Urinary bladder (tissue), 4 donors: ENCODE measurements around the gene FGF1. TPM values are rescaled to one million over a fixed set of nuclear protein-coding genes. Genes with fewer than 3 reads are reported as not detected.

Experiments used
- DNase-seq: peaks from one replicate; pipeline ENCODE4 v3.0.0-alpha.2; 2015; ENCODE audit errors: extremely low spot score
- H3K27ac ChIP-seq: one replicate; pipeline ENCODE4 v1.5.1; 2013; ENCODE audit warnings: low read depth, mild to moderate bottlenecking, moderate library complexity
- H3K36me3 ChIP-seq: one replicate; pipeline ENCODE4 v1.6.1; 2013; ENCODE audit warnings: mild to moderate bottlenecking, moderate library complexity; ENCODE audit not compliant: insufficient read depth
- H3K4me1 ChIP-seq: one replicate; pipeline ENCODE4 v1.6.1; 2013; ENCODE audit warnings: mild to moderate bottlenecking, moderate library complexity; ENCODE audit not compliant: insufficient read depth
- H3K4me3 ChIP-seq: one replicate; pipeline ENCODE4 v1.5.1; 2013; ENCODE audit warnings: low read depth, low read length
- WGBS: extraction: QIAGEN DNeasy Blood & Tissue Kit; methylation state at CpG from one replicate; pipeline ENCODE4 v1.1.7; 2013; 5-methylcytosine and 5-hydroxymethylcytosine counted together
- polyA plus RNA-seq: library from polyadenylated mRNA; stranded (reverse); fragments of 200-250 nt; gene quantifications from one replicate; pipeline ENCODE4 v1.2.3, GENCODE V29; 2013
- total RNA-seq: library from RNA; depleted of rRNA; stranded (reverse); fragments of >200 nt; gene quantifications from one replicate; pipeline ENCODE4 v1.2.3, GENCODE V29; 2014
- donor health status: healthy with polysubstance abuse.
- donor health status: healthy.

Gene FGF1
- total and polyA plus RNA-seq, 2 donors, result 0.58 to 5.1 TPM

DNA sequence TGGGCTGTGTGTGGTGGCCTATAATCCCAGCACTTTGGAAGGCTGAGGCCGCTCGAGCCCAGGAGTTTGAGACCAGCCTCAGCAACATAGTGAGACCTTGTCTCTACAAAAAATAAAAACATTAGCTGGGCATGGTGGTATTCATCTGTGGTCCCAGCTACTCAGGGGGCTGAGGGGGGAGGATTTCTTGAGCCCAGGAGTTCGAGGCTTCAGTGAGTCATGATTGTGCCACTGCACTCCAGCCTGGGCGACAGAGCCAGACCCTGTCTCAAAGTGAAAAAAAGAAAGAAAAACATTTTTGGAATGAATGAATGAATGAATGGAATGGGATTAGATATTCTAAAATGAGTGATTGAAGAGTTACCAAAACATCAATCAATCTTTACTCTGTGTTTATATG lies 85.8 kb downstream of the FGF1 start:
- WGBS, result 81% methylated on average over 4 of the region's 4 CpGs
- Histone ChIP-seq H3K4me3 (no peak overlapping the region), H3K4me1 (no peaks in the 10 kb centered on the region), H3K36me3 (no peaks in the 10 kb centered on the region), H3K27ac (no peak overlapping the region)
- no peak for DNase-seq

GRCh38 chr5:142598338-142598700 lies 87.6 kb downstream of the FGF1 start:
- DNase-seq, result no peak
- Histone ChIP-seq H3K4me3 (no peak overlapping the region), H3K36me3 (no peaks in the 10 kb centered on the region), H3K4me1 (no peaks in the 10 kb centered on the region), H3K27ac (no peak overlapping the region)

GRCh38 chr5:142597546-142598337 lies 88.1 kb downstream of the FGF1 start:
- no peak for DNase-seq
- Histone ChIP-seq H3K36me3 (no peaks in the 10 kb centered on the region), H3K4me1 (no peaks in the 10 kb centered on the region), H3K27ac (no peak overlapping the region), H3K4me3 (no peak overlapping the region)
- WGBS, result 73% methylated on average over 6 of the region's 6 CpGs

- DNase-seq, result no peak
- WGBS, result 95% methylated on average over 3 of the region's 3 CpGs
- Histone ChIP-seq H3K27ac (no peak overlapping the region), H3K4me3 (no peak overlapping the region), H3K4me1 (no peaks in the 10 kb centered on the region), H3K36me3 (no peaks in the 10 kb centered on the region)
Observed at GRCh38 chr5:142597025-142597424, 88.9 kb downstream of the FGF1 start.

- no peaks in the 10 kb centered on the region for H3K36me3 ChIP-seq
Observed at GRCh38 chr5:142592365-142592764, 93.5 kb downstream of the FGF1 start.

GRCh38 chr5:142590451-142591231 lies 95.2 kb downstream of the FGF1 start:
- Histone ChIP-seq H3K4me3 (no peak overlapping the region), H3K36me3 (no peaks in the 10 kb centered on the region), H3K27ac (no peak overlapping the region), H3K4me1 (no peaks in the 10 kb centered on the region)
- no peak for DNase-seq
- WGBS, result 62% methylated on average over 4 of the region's 4 CpGs

More at GRCh38 chr5:142592365-142592764, 93.5 kb downstream of the FGF1 start:
- Histone ChIP-seq H3K27ac (no peak overlapping the region), H3K4me1 (no peaks in the 10 kb centered on the region), H3K4me3 (no peak overlapping the region)
- 74% methylated on average over 4 of the region's 4 CpGs for WGBS
- no peak for DNase-seq

DNA sequence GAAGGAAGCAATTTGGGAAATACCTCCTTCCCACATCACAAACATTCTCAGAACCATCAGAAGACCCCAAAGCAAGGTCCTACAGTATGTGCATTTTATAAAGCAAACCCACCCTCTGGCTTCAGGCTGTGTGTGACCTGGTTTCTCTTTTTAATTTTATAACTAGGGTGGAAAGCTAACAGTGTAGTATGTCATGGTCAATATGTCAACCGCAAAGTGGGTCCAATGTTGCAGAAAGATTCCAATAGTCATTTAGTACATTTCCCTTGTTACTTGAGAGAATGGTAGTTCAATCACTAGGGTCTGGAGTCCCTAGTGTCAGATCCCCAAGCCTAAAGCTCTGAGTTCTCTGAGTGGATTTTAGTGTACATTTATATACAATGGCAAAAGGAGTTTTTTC lies 96.2 kb downstream of the FGF1 start:
- WGBS, result 97% methylated on average over 1 of the region's 1 CpG
- no peaks in the 10 kb centered on the region for H3K4me1 ChIP-seq
- no peaks in the 10 kb centered on the region for H3K36me3 ChIP-seq

DNA sequence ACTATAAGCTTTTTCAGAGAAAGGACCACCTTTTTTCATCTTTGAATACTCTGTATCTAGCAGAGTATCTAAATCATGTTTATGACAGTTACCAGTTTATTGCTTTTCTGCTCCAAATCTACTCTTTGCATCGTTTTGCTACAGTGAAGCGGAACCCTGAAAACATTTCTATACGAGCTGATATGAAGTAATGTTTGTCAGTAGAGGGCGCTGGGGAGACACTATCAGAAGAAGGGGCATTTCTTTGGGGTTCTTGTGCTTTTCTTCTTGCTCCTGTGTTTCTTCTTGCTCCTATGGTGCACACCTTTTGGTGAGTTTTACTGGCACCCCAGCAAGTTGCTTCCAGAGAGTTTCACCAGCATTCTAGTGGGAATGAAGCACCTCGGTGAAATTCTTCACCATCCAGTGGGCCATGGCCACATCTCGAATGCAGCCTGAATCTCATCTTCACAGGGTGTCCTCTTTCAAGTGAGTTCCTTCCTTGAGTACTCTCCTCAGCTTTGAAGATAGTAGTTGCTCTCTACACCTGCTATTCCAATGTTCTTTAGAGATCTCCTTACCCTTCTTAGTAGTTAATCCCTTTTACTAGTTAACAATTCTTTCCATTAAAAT lies 98.4 kb downstream of the FGF1 start:
- DNase-seq, result no peak
- H3K36me3 ChIP-seq, result no peaks in the 10 kb centered on the region
- no peaks in the 10 kb centered on the region for H3K4me1 ChIP-seq
- 67% methylated on average over 6 of the region's 6 CpGs for WGBS
- H3K4me3 ChIP-seq, result no peak overlapping the region
- H3K27ac ChIP-seq, result no peak overlapping the region

More for the DNA sequence above, 96.2 kb downstream of the FGF1 start:
- H3K4me3 ChIP-seq, result no peak overlapping the region
- H3K27ac ChIP-seq, result no peak overlapping the region
- no peak for DNase-seq

DNA sequence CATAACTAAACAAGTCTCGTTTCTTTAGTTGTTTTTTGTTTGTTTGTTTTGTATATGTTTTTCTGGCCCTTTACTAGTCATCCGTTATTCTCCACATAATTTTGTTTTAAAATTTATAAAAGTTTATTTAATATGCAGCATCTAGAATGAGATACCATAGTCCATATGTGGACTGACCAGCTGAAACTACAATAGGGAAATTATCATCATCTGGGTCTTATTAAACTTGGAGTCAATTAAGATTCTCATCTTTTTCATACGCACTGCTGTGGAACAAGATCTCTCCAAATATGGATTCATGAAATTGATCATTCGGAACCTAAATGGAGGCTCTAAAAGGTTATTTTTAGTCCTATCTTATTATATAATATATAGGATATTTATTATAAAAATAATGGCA lies 99.3 kb downstream of the FGF1 start:
- Histone ChIP-seq H3K4me1 (no peaks in the 10 kb centered on the region), H3K27ac (no peak overlapping the region), H3K4me3 (no peak overlapping the region), H3K36me3 (no peaks in the 10 kb centered on the region)
- WGBS, result 84% methylated on average over 4 of the region's 4 CpGs
- DNase-seq, result no peak

DNA sequence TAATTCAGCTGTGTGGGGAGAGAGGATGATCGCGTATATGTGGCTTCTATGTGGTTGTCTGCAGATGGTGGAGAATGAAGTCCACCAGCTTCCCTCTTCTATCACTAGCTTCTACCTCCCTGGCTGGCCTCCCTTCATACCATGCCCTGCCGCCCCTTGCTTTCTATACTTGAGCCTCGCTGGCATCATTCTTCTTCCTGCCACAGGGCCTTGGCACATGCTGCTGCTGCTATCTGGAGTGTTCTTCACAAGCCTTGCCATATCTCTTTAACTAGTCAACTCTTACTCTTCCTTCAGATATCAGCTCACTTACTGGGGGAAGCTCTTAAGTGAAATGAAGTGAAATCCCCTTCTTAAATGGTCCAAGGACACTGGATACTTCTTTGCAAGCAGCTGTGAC lies 100.4 kb downstream of the FGF1 start:
- no peaks in the 10 kb centered on the region for H3K4me1 ChIP-seq
- 80% methylated on average over 4 of the region's 4 CpGs for WGBS
- no peaks in the 10 kb centered on the region for H3K36me3 ChIP-seq
- H3K27ac ChIP-seq, result no peak overlapping the region
- no peak for DNase-seq
- no peak overlapping the region for H3K4me3 ChIP-seq

DNA sequence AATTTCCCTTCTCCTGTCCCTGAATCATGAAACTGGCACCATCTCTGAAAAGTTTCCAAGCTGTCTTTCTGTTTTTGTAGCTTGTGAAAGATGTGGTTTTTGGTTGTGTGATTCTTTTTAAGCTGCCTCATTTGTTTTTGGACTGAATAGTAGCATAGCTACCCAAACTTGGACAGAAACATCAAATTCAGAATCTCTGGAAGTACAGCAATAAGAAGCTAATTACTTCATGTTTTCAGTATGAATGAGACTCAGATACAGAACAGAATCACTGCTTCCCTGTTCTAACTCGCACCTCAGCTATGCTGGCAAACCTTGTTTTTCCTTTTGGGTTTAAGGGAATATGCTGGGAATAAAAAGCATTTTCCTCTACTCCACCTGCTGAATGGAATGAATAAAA lies 101.0 kb downstream of the FGF1 start:
- Histone ChIP-seq H3K36me3 (no peaks in the 10 kb centered on the region), H3K27ac (no peak overlapping the region), H3K4me3 (no peak overlapping the region), H3K4me1 (no peaks in the 10 kb centered on the region)
- WGBS, result 49% methylated on average over 1 of the region's 1 CpG
- no peak for DNase-seq

DNA sequence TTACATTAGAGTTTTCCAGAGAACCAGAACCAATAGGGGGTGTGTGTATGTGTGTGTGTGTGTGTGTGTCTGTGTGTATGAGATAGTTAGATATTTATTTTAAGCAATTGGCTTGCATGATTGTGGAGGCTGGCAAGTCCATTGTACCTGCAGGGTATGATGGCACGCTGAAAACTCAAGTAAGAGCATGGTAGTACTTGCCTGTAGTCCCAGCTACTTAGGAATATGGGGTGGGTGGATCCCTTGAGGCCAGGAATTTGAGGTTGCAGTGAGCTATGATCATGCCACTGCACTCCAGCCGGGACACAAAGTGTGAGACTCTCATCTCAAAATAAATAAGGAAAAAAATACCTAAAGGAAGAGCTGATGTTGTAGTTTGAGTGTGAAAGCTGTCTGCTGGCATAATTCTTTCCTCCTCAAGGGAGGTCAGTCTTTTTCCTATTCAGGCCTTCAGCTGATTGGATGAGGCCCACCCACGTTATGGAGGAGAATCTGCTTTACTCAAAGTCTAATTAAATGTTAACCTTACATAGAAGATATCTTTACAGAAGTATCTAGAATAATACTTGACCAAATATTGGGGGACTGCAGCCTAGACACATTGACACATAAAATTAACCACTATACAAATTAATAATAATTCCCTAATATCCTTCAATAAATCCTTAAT lies 107.6 kb downstream of the FGF1 start:
- Histone ChIP-seq H3K4me1 (no peaks in the 10 kb centered on the region), H3K27ac (no peak overlapping the region), H3K36me3 (no peaks in the 10 kb centered on the region), H3K4me3 (no peak overlapping the region)
- DNase-seq, result no peak
- WGBS, result 93% methylated on average over 3 of the region's 3 CpGs

GRCh38 chr5:142576804-142577203 lies 109.1 kb downstream of the FGF1 start:
- H3K4me1 ChIP-seq, result no peaks in the 10 kb centered on the region
- DNase-seq, result no peak
- no peak overlapping the region for H3K4me3 ChIP-seq
- H3K27ac ChIP-seq, result no peak overlapping the region
- H3K36me3 ChIP-seq, result no peaks in the 10 kb centered on the region
- WGBS, result 20% methylated on average over 1 of the region's 1 CpG
